HEK293T (cell line): ENCODE results near the gene GNG2.
"Not testable (repeated sequence)": the region's sequence is repeated elsewhere in the genome, so short reads cannot be mapped to it uniquely, and the experiment has no call there.

ENCODE experiments used
- CTCF ChIA-PET: fragments of 350-600 bp; formaldehyde crosslinking; extraction: SDS; loops from one replicate; lab custom pipeline; 2021; ENCODE audit warnings: antibody characterized with exemption, inconsistent platforms; lab: Yijun Ruan, JAX
- POLR2A ChIA-PET: fragments of 350-600 bp; formaldehyde crosslinking; extraction: SDS; loops from one replicate; lab custom pipeline; 2020; ENCODE audit warnings: antibody characterized with exemption, inconsistent platforms; lab: Yijun Ruan, JAX
- DNase-seq: peaks from one replicate; pipeline ENCODE4 v3.0.0; 2012; ENCODE audit warnings: mixed read lengths; ENCODE audit errors: extremely low spot score
- ARNT ChIP-seq: fragments of 450-650 bp; IDR thresholded peaks from 2 replicates; pipeline ENCODE4 v1.6.1; 2017; ENCODE audit warnings: mild to moderate bottlenecking
- BHLHE40 ChIP-seq: fragments of 450-650 bp; IDR thresholded peaks from 2 replicates; pipeline ENCODE4 v1.6.1; 2016; ENCODE audit warnings: mild to moderate bottlenecking, moderate library complexity, borderline replicate concordance
- CTBP1 ChIP-seq: fragments of 450-650 bp; IDR thresholded peaks from 2 replicates; pipeline ENCODE4 v1.6.1; 2016; ENCODE audit warnings: borderline replicate concordance
- ELF4 ChIP-seq: fragments of 450-650 bp; IDR thresholded peaks from 2 replicates; pipeline ENCODE4 v1.6.1; 2017; ENCODE audit warnings: antibody characterized with exemption
- FOXA1 ChIP-seq: fragments of 450-650 bp; IDR thresholded peaks from 2 replicates; pipeline ENCODE4 v1.6.1; 2016; ENCODE audit warnings: mild to moderate bottlenecking
- FOXK2 ChIP-seq: fragments of 450-650 bp; IDR thresholded peaks from 2 replicates; pipeline ENCODE4 v1.6.1; 2016; ENCODE audit warnings: mild to moderate bottlenecking
- FOXM1 ChIP-seq: fragments of 450-650 bp; IDR thresholded peaks from 2 replicates; pipeline ENCODE4 v1.6.1; 2017; ENCODE audit warnings: mild to moderate bottlenecking, borderline replicate concordance
- HDGF ChIP-seq: fragments of 450-650 bp; IDR thresholded peaks from 2 replicates; pipeline ENCODE4 v1.6.1; 2017; ENCODE audit warnings: antibody characterized with exemption, borderline replicate concordance
- L3MBTL2 ChIP-seq: fragments of 450-650 bp; conservative IDR thresholded peaks from 2 replicates; pipeline ENCODE4 v1.6.1; 2016; ENCODE audit warnings: mild to moderate bottlenecking
- LEF1 ChIP-seq: fragments of 450-650 bp; IDR thresholded peaks from 2 replicates; pipeline ENCODE4 v1.6.1; 2017; ENCODE audit warnings: mild to moderate bottlenecking, borderline replicate concordance
- NFRKB ChIP-seq: fragments of 450-650 bp; IDR thresholded peaks from 2 replicates; pipeline ENCODE4 v1.6.1; 2016; ENCODE audit warnings: mild to moderate bottlenecking, moderate library complexity
- SP1 ChIP-seq: fragments of 450-650 bp; IDR thresholded peaks from 2 replicates; pipeline ENCODE4 v1.6.1; 2017
- SUZ12 ChIP-seq: fragments of 450-650 bp; IDR thresholded peaks from 2 replicates; pipeline ENCODE4 v1.6.1; 2016; ENCODE audit warnings: mild to moderate bottlenecking
- TARDBP ChIP-seq: fragments of 450-650 bp; IDR thresholded peaks from 2 replicates; pipeline ENCODE4 v1.6.1; 2016
- ZNF384 ChIP-seq: fragments of 450-650 bp; IDR thresholded peaks from 2 replicates; pipeline ENCODE4 v1.6.1; 2016
- TF ChIP-seq, protein P1 (sequence below): fragments of 450-650 bp; IDR thresholded peaks from 2 replicates; pipeline ENCODE4 v1.6.1; 2016

GNG2 gene

DNA sequence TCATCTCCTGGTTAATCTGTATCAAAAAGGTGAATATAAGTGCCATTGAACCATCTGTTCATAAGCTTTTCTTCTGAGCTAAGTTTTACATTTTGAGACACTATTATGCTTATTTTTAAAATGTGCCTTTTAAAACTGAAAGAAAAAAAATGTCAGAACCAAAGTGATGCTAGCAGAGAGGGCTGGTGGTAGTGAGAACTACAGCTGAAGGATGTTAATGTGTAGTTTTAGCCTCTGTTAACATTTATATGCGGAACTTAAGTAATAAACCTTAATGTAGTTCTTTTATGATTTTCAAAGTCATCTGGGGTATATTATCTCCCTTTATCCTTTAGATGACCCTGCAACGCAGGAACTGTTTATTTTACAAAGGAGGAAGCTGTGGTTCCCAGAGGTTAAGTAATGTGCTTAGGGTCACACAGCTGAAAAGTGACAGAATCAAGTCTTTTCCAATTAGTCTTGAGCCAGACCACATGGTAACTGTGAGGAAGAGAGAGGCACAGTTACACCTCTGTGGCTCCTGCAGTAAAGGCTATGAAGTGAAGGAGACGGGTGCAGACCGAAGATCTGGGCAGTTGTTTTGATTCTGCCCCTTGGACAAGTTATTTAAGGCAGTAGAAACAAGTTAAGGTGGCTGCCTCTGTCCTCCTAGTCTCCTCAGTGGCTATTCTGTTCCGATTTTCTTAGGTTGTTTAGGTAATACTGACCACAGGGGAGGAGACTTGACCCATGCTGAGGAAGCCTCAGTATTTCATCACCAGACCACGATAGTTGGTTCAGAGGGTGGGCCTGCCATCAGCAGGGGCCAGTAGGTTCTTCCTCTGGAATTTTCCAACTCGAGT is 23.9 kb downstream of the GNG2 start:
- DNase-seq: no peak
- TF ChIP-seq FOXA1: no peak
- TF ChIP-seq L3MBTL2: no peak
- ChIA-PET CTCF (interaction anchor here (0.7 to 1.2 kb wide), 2 partner anchors 15 to 32 kb away, joined by 3 to 4 read pairs; no protein-coding TSS in a partner anchor), POLR2A (no interaction called here)

DNA sequence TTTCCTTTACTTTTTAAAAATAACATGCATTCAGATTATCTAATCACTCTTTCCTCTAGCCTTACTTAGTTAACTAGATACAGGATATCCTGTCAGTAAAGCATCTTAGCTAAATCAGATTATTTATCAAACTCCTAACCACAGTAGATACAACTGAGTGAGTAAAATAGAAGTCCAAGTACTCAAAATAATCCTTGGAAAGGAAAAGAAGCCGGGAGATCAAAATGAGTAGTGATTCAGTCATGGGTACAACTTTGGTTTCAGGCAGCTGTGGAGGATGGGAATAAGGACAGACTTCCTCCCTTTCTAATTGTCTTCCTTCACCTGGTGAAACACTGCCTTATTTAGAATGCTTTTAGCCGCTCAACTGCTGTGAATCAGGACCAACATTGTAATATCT is 29.4 kb downstream of the GNG2 start:
- POLR2A ChIA-PET: no interaction called here
- no peak for DNase-seq
- TF ChIP-seq L3MBTL2 (no peak), BHLHE40 (no peak), FOXA1 (no peak), LEF1 (no peak), ZNF384 (no peak), FOXM1 (no peak), SUZ12 (no peak), SP1 (no peak), ARNT (no peak), FOXK2 (no peak), HDGF (no peak), TARDBP (no peak), ELF4 (no peak), CTBP1 (no peak), NFRKB (no peak)
- TF ChIP-seq, protein P1, sequence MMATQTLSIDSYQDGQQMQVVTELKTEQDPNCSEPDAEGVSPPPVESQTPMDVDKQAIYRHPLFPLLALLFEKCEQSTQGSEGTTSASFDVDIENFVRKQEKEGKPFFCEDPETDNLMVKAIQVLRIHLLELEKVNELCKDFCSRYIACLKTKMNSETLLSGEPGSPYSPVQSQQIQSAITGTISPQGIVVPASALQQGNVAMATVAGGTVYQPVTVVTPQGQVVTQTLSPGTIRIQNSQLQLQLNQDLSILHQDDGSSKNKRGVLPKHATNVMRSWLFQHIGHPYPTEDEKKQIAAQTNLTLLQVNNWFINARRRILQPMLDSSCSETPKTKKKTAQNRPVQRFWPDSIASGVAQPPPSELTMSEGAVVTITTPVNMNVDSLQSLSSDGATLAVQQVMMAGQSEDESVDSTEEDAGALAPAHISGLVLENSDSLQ: no peak
- CTCF ChIA-PET: no interaction called here

DNA sequence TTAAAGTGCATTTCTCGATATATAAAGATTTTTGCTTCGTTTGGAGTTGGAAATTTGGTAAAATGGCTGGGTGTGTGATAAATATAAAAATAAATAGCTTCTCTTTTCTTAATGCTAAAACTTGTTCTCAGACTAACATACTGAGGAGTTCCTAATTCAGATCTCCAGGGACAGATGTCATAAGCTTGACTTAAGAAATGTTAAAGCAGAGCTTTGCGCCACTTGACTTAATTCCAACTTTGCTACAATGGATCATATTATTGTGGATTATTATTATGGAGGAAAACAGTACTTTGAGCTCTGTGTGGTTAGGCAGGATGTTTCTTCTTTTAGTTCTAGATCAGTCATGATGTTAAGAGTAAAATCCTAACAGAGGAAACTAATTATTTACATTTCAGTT is 33.8 kb downstream of the GNG2 start:
- DNase-seq: no peak
- ChIA-PET POLR2A (no interaction called here), CTCF (no interaction called here)
- TF ChIP-seq FOXA1: no peak
- TF ChIP-seq, protein P1: no peak
- TF ChIP-seq SP1: no peak
- TF ChIP-seq TARDBP: no peak
- no peak for TF ChIP-seq NFRKB
- TF ChIP-seq HDGF: no peak
- no peak for TF ChIP-seq FOXM1
- no peak for TF ChIP-seq L3MBTL2
- TF ChIP-seq ELF4: no peak
- TF ChIP-seq CTBP1: no peak

DNA sequence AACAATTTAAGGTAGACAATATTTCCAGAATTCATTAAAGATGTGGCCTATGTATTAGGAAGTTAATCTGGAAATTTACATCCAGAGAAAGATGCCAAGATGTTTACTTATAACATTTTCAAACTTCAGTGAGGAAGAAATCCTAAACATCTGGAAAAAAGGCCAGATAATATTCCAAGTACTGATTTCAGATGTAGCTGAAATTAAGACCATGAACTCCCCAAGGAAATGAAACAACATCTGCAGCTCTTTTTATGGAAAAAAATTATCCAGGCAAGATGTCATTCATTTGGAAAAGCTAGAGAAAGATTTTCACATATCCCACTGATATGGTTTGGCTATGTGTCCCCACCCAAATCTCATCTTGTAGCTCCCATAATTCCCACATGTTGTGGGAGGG is 35.0 kb downstream of the GNG2 start:
- ChIA-PET CTCF (no interaction called here), POLR2A (no interaction called here)
- DNase-seq: no peak
- no peak for TF ChIP-seq FOXM1

DNA sequence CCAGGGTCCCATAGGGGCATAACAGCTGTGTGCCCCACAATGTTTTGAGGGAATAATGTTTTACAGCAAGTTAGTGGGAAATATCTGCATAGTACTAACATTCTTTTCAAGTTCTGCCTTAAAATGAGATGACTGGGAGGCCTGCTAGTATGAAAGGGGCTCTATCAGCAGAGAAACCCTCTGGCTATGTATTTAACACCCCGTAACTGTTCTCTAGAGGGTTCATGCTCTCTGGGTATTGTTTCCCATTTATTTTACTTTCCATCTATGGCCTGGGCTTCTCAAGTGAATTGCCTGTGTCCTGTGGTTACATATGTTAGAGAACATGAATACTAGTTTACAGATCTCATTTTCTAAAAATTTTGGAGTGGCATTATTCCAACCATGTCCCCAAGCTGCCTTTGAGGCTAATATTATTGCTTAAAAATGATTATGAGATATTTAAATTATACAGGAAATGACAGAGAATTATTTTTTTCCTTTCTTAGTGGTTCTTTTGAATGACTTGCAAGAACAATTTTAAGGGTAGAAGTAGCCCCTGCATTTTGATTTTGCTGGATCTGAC is 37.5 kb downstream of the GNG2 start:
- TF ChIP-seq NFRKB (no peak), TARDBP (no peak), SP1 (no peak), FOXK2 (no peak), FOXM1 (no peak), ARNT (no peak), ZNF384 (no peak), CTBP1 (no peak), LEF1 (no peak), L3MBTL2 (no peak), HDGF (no peak), SUZ12 (no peak), BHLHE40 (no peak), ELF4 (no peak), FOXA1 (no peak)
- TF ChIP-seq, protein P1: no peak
- ChIA-PET CTCF (no interaction called here), POLR2A (no interaction called here)
- no peak for DNase-seq

DNA sequence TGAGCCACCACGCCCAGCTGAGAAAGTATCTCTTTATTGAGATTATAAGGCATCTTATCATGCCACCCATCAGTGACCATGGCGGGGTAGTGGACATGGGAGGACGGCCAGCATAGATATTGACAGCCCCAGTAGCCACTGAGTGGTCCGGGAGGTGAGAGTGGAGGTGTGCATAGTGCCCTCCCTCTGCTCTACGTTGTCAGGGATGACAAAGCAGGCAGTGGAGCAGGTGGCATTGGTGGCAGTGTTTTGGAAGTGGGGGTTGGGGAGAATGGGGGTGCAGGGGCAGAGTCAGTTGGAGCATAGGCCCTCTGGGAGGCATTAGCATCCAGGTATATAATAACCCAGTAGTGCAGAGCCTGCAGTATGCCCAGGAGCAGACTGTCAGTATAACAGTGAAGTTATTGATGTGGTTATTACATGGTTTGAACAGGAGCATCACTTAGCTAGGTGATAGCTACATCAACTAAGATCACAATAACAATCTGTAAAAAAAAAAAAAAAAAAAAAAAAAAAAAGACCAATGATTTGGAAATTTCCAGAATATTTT is 41.1 kb downstream of the GNG2 start:
- CTCF ChIA-PET: interaction anchor here (0.5 kb wide), 1 partner anchor 80 kb away, joined by 4 read pairs; no protein-coding TSS in a partner anchor

DNA sequence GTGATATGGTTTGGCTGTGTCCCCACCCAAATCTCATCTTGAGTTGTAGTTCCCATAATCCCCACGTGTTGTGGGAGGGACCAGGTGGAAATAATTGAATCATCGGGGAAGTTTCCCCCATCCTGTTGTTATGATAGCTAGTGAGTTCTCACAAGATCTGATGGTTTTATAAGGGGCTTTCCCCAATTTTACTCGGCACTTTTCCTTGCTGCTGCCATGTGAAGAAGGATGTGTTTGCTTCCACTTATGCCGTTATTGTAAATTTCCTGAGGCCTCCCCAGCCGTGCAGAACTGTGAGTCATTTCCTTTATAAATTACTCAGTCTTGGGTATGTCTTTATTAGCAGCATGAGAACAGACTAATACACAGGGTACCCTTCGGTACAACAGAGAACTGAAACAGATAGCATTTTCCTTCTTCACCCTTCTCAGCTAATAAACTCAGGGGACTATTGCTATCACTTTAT is 45.3 kb downstream of the GNG2 start:
- DNase-seq, CTCF ChIA-PET, POLR2A ChIA-PET: not testable (repeated sequence)

More for the DNA sequence above, 41.1 kb downstream of the GNG2 start:
- DNase-seq: no peak
- POLR2A ChIA-PET: no interaction called here
- no peak for TF ChIP-seq HDGF
- TF ChIP-seq, protein P1: no peak
